Measurements from ENCODE around the gene MFAP5. TPM values are rescaled to one million over a fixed set of nuclear protein-coding genes. Genes with fewer than 3 reads are reported as not detected.

The MFAP5 gene
- total and polyA plus RNA-seq, 8 donors = 0.35 to 12.0 (median 1.1) TPM

DNA sequence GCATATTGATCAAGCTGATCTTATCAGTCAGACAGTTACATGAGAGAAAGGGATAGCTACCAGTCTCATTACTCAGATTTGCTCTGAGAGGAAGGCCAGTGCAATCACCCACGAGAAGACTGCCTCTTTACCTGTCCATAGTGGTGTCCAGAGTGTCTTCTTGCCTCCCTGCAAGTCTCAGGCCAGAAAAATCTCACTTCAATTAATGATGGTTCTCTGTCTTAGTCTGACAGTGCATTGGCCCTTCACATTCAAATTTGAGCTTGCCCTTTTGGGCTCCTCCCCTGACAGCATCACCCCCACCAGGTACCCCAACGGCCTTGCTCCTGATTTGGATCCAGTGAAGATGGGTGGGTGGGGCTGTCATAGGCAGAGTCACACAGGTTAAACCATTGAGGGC lies 50.0 kb downstream of the MFAP5 start, which contains the start of gene AICDA:
Gene AICDA (minus strand): TSS at position 231 of the 400 bp plus-strand sequence. CDS start 92 bp downstream, at position 139.
- H3K27me3 ChIP-seq = no peaks in the 10 kb centered on the region
- H3K4me3 ChIP-seq = no peak within 1 kb of the TSS
- DNase-seq (no peak), ATAC-seq (no peak)
- no peaks in the 10 kb centered on the region for H3K9me3 ChIP-seq
- TF ChIP-seq, protein P1, sequence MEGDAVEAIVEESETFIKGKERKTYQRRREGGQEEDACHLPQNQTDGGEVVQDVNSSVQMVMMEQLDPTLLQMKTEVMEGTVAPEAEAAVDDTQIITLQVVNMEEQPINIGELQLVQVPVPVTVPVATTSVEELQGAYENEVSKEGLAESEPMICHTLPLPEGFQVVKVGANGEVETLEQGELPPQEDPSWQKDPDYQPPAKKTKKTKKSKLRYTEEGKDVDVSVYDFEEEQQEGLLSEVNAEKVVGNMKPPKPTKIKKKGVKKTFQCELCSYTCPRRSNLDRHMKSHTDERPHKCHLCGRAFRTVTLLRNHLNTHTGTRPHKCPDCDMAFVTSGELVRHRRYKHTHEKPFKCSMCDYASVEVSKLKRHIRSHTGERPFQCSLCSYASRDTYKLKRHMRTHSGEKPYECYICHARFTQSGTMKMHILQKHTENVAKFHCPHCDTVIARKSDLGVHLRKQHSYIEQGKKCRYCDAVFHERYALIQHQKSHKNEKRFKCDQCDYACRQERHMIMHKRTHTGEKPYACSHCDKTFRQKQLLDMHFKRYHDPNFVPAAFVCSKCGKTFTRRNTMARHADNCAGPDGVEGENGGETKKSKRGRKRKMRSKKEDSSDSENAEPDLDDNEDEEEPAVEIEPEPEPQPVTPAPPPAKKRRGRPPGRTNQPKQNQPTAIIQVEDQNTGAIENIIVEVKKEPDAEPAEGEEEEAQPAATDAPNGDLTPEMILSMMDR (IDR thresholded peaks at IDR 0.05) = no peak
- H3K36me3 ChIP-seq = no peaks in the 10 kb centered on the region
- peaks cover 0 to 9% of the 10 kb centered on the region in 2 donors for H3K4me1 ChIP-seq
- intact Hi-C loops (cut with DNase I) = no loop called here
- no peak within 1 kb of the TSS for H3K27ac ChIP-seq

DNA sequence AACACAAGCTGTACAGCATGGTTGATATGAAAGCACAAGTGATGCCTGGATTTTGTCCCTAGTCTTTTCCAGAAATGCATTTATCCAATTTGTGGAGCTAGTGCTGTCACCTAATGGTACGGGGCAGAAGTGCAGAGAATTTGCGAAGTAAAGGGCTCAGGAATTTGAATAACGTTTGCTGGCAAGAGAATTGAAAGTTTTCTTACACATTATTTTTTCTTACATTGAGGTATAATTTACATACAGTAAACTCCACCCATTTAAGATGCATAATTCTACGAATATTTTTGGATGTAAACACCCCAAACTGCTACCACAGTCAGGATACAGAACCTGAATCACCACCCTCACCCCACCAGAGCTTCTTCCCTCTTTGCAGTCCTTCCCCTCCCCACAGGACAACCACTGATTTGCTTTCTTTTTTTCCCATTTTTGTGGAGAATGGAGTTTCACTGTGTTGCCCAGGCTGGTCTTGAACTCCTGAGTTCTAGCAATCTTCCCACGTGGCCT lies 53.5 kb downstream of the MFAP5 start:
- Histone ChIP-seq H3K36me3 (no peaks in the 10 kb centered on the region), H3K9me3 (no peaks in the 10 kb centered on the region), H3K27me3 (peaks cover 0 to 12% of the 10 kb centered on the region in 2 donors), H3K27ac (no peak overlapping the region), H3K4me3 (no peak overlapping the region), H3K4me1 (peaks cover 0 to 9% of the 10 kb centered on the region in 2 donors)
- TF ChIP-seq, protein P1 (IDR thresholded peaks at IDR 0.05) = peak; percentile 59 to 71
- peak; percentile 82 for ATAC-seq
- intact Hi-C loops (cut with DNase I) = loop anchor here in 1 of 2 donors (10.0 kb wide), 1 partner anchor 64 kb away; the partner anchor contains the start of gene CLEC4E
- peak in 2 of 4 donors; percentile 18 to 37 for DNase-seq

DNA sequence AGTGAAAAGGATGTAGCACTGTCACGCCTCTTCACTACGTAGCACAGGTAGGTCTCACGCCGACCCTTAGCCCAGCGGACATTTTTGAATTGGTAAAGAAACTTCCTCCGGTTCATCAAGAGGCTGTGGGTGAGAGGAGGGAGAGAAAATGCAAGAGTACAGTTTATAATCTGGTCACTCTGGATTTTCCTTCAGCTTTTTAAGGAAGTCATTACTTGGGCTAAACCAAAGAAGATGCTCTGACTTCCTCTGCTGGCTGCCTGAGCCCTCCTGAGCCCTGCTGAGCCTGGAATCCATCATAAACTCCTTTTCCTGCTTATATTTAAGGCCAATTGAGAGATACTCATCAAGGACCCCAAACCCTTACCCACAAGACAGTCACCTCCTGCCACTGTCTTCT lies 55.7 kb downstream of the MFAP5 start:
- TF ChIP-seq, protein P1 (IDR thresholded peaks at IDR 0.05) = no peak
- peaks cover 0 to 12% of the 10 kb centered on the region in 2 donors for H3K27me3 ChIP-seq
- intact Hi-C loops (cut with DNase I) = loop anchor here in 1 of 2 donors (10.0 kb wide), 1 partner anchor 62 kb away; the partner anchor contains the start of gene CLEC4E
- ATAC-seq = no peak
- H3K27ac ChIP-seq = no peak overlapping the region
- no peaks in the 10 kb centered on the region for H3K36me3 ChIP-seq
- no peaks in the 10 kb centered on the region for H3K9me3 ChIP-seq
- no peak overlapping the region for H3K4me3 ChIP-seq
- peaks cover 0 to 20% of the 10 kb centered on the region in 2 donors for H3K4me1 ChIP-seq
- DNase-seq = no peak

DNA sequence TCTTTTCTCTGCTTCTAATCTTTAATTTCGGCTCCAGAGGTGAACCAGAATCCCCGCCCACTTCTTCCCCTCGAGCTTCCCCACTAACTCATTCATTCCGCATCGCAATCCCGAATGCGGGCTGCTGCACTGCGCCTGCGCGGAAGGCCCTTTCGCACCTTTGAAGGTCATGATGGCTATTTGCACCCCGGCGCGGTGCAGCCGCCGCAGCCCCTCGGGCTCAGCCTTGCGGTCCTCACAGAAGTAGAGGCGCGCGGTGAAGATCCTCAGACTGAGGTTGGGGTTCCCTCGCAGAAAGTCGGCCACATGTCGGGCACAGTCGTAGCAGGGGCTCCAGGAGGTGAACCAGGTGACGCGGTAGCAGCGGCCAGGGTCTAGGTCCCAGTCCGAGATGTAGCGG lies 57.6 kb downstream of the MFAP5 start:
- intact Hi-C loops (cut with DNase I) = loop anchor here in 1 of 2 donors (10.0 kb wide), 1 partner anchor 60 kb away; the partner anchor contains the start of gene CLEC4E
- ATAC-seq (no peak), DNase-seq (no peak)
- Histone ChIP-seq H3K4me3 (no peak overlapping the region), H3K27ac (no peak overlapping the region), H3K36me3 (no peaks in the 10 kb centered on the region), H3K27me3 (peaks cover 0 to 12% of the 10 kb centered on the region in 2 donors), H3K4me1 (peaks cover 0 to 20% of the 10 kb centered on the region in 2 donors), H3K9me3 (no peaks in the 10 kb centered on the region)
- TF ChIP-seq, protein P1 (IDR thresholded peaks at IDR 0.05) = no peak

DNA sequence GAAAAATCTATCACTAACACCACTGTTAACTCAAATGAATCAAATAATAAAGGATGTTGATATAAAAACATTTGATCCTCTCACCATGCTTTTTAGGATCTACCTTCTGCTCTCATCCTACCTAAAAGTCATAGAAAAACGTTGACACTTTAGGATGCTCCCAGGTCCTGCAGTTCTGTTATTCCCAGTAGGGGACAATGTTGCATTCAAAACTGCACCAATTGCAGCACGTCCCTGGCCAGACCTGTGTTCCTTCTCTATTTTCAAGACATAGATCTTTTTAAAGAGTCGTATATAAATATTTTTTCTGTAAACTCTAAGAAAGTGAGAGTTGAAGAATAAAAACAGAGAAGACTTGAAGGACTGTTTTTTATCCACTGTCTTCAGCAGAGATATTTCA lies 58.8 kb downstream of the MFAP5 start:
- Histone ChIP-seq H3K36me3 (no peaks in the 10 kb centered on the region), H3K27me3 (peaks cover 0 to 12% of the 10 kb centered on the region in 2 donors), H3K9me3 (no peaks in the 10 kb centered on the region), H3K4me1 (peaks cover 0 to 13% of the 10 kb centered on the region in 2 donors), H3K4me3 (no peak overlapping the region), H3K27ac (no peak overlapping the region)
- no peak for DNase-seq
- intact Hi-C loops (cut with DNase I) = loop anchor here in 1 of 2 donors (10.0 kb wide), 1 partner anchor 59 kb away; the partner anchor contains the start of gene CLEC4E
- no peak for ATAC-seq
- TF ChIP-seq, protein P1 (IDR thresholded peaks at IDR 0.05) = no peak
